ENCODE measurements around the gene ATP2C2. TPM values are rescaled to one million over a fixed set of nuclear protein-coding genes. Genes with fewer than 3 reads are reported as not detected.

ATP2C2 gene, protein sequence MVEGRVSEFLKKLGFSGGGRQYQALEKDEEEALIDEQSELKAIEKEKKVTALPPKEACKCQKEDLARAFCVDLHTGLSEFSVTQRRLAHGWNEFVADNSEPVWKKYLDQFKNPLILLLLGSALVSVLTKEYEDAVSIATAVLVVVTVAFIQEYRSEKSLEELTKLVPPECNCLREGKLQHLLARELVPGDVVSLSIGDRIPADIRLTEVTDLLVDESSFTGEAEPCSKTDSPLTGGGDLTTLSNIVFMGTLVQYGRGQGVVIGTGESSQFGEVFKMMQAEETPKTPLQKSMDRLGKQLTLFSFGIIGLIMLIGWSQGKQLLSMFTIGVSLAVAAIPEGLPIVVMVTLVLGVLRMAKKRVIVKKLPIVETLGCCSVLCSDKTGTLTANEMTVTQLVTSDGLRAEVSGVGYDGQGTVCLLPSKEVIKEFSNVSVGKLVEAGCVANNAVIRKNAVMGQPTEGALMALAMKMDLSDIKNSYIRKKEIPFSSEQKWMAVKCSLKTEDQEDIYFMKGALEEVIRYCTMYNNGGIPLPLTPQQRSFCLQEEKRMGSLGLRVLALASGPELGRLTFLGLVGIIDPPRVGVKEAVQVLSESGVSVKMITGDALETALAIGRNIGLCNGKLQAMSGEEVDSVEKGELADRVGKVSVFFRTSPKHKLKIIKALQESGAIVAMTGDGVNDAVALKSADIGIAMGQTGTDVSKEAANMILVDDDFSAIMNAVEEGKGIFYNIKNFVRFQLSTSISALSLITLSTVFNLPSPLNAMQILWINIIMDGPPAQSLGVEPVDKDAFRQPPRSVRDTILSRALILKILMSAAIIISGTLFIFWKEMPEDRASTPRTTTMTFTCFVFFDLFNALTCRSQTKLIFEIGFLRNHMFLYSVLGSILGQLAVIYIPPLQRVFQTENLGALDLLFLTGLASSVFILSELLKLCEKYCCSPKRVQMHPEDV
- total RNA-seq (2022): not detected in 2 replicates
- Bru-seq, nascent RNA: percentile 5 among the genes with signal in this experiment
- percentile 4 among the genes with signal in this experiment for BruChase-seq, experiment 1, labeled RNA remaining after a 6-hour chase
- percentile 5 among the genes with signal in this experiment for BruChase-seq, experiment 2, labeled RNA remaining after a 2-hour chase
- long read RNA-seq, partial matches to known transcripts: 0 of 13 reads
- long read RNA-seq, other reads (novel, unspliced or antisense): 12 of 13 reads

GRCh38 chr16:84368308-84368996, at the start of gene ATP2C2:
TSS of gene ATP2C2 (plus strand) at chr16:84368538. CDS start at chr16:84368616, 78 bp downstream.
- no peaks in the 10 kb centered on the region for H3K9me3 Mint-ChIP-seq (ENCODE audit: unreplicated experiment)
- no peaks in the 10 kb centered on the region for H3K36me3 Mint-ChIP-seq (ENCODE audit: insufficient read depth, unreplicated experiment)
- ChIA-PET POLR2A (interaction anchor here (0.7 to 1.6 kb wide), 3 partner anchors 9 to 134 kb away, joined by 4 to 7 read pairs (median 4); no protein-coding TSS in a partner anchor), CTCF (interaction anchor here (0.7 to 0.8 kb wide), 2 partner anchors 10 to 52 kb away, joined by 4 to 5 read pairs; no protein-coding TSS in a partner anchor)
- no TSS peak for BruUV-seq (replicated peaks)
- no peak within 1 kb of the TSS for H3K27ac Mint-ChIP-seq (ENCODE audit: low read depth, unreplicated experiment)
- intact Hi-C loops (cut with micrococcal nuclease): no loop called here
- DNase-seq (ENCODE audit: unreplicated experiment): peak; percentile 31
- no peak within 1 kb of the TSS for H3K4me3 Mint-ChIP-seq (ENCODE audit: unreplicated experiment)
- no peaks in the 10 kb centered on the region for H3K4me1 Mint-ChIP-seq (ENCODE audit: insufficient read depth, unreplicated experiment)
- peaks cover 45% of the 10 kb centered on the region for H3K27me3 Mint-ChIP-seq (ENCODE audit: insufficient read depth, unreplicated experiment)
- TF ChIP-seq, protein P1, sequence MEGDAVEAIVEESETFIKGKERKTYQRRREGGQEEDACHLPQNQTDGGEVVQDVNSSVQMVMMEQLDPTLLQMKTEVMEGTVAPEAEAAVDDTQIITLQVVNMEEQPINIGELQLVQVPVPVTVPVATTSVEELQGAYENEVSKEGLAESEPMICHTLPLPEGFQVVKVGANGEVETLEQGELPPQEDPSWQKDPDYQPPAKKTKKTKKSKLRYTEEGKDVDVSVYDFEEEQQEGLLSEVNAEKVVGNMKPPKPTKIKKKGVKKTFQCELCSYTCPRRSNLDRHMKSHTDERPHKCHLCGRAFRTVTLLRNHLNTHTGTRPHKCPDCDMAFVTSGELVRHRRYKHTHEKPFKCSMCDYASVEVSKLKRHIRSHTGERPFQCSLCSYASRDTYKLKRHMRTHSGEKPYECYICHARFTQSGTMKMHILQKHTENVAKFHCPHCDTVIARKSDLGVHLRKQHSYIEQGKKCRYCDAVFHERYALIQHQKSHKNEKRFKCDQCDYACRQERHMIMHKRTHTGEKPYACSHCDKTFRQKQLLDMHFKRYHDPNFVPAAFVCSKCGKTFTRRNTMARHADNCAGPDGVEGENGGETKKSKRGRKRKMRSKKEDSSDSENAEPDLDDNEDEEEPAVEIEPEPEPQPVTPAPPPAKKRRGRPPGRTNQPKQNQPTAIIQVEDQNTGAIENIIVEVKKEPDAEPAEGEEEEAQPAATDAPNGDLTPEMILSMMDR (IDR thresholded peaks at IDR 0.05; ENCODE audit: unreplicated experiment): no peak

- Mint-ChIP-seq H3K27ac (ENCODE audit: low read depth, unreplicated experiment) (no peak overlapping the region), H3K27me3 (ENCODE audit: insufficient read depth, unreplicated experiment) (peaks cover 22% of the 10 kb centered on the region), H3K9me3 (ENCODE audit: unreplicated experiment) (peaks cover 8% of the 10 kb centered on the region), H3K36me3 (ENCODE audit: insufficient read depth, unreplicated experiment) (no peaks in the 10 kb centered on the region), H3K4me1 (ENCODE audit: insufficient read depth, unreplicated experiment) (no peaks in the 10 kb centered on the region), H3K4me3 (ENCODE audit: unreplicated experiment) (no peak overlapping the region)
- intact Hi-C loops (cut with micrococcal nuclease): no loop called here
- CTCF ChIA-PET: no interaction called here
- BruUV-seq (replicated peaks): no TSS peak
- no peak for DNase-seq (ENCODE audit: unreplicated experiment)
- POLR2A ChIA-PET: no interaction called here
- TF ChIP-seq, protein P1 (IDR thresholded peaks at IDR 0.05; ENCODE audit: unreplicated experiment): no peak
These were observed 49.1 kb upstream of the ATP2C2 start for GRCh38 chr16:84319146-84319760.

- H3K4me1 Mint-ChIP-seq (ENCODE audit: insufficient read depth, unreplicated experiment): no peaks in the 10 kb centered on the region
- H3K27ac Mint-ChIP-seq (ENCODE audit: low read depth, unreplicated experiment): no peak overlapping the region
- BruUV-seq (replicated peaks): no TSS peak
- DNase-seq (ENCODE audit: unreplicated experiment): no peak
- TF ChIP-seq, protein P1 (IDR thresholded peaks at IDR 0.05; ENCODE audit: unreplicated experiment): no peak
- H3K36me3 Mint-ChIP-seq (ENCODE audit: insufficient read depth, unreplicated experiment): no peaks in the 10 kb centered on the region
- H3K9me3 Mint-ChIP-seq (ENCODE audit: unreplicated experiment): peaks cover 8% of the 10 kb centered on the region
- POLR2A ChIA-PET: no interaction called here
- no peak overlapping the region for H3K4me3 Mint-ChIP-seq (ENCODE audit: unreplicated experiment)
- intact Hi-C loops (cut with micrococcal nuclease): no loop called here
- H3K27me3 Mint-ChIP-seq (ENCODE audit: insufficient read depth, unreplicated experiment): peaks cover 16% of the 10 kb centered on the region
- CTCF ChIA-PET: interaction anchor here (0.6 to 0.7 kb wide), 2 partner anchors 19 to 720 kb away, joined by 3 to 5 read pairs; no protein-coding TSS in a partner anchor
These were observed 47.8 kb upstream of the ATP2C2 start for GRCh38 chr16:84320511-84320910.

Measured in MCF 10A (cell line).